Small intestine (tissue), 7 donors: ENCODE results near the gene PLPPR2. TPM values are rescaled to one million over a fixed set of nuclear protein-coding genes. Genes with fewer than 3 reads are reported as not detected.
"Not testable (repeated sequence)": the region's sequence is repeated elsewhere in the genome, so short reads cannot be mapped to it uniquely, and the experiment has no call there.

Experiments used
- DNase-seq, 2 donors: peaks; one replicate each; pipeline versions ENCODE4 v3.0.0 to v3.0.0-alpha.2; 2013
- FAIRE-seq: peaks from 2 replicates; lab custom pipeline; 2012; peaks lifted over from hg19 to GRCh38; lab: Jason Lieb, UNC
- H3K27ac ChIP-seq, 3 donors: one replicate each; pipeline ENCODE4 v1.5.1; 2013; ENCODE audit warnings: low read length in 2 of 3, mild to moderate bottlenecking in 2 of 3, control low read depth in 1 of 3, inconsistent platforms in 1 of 3, low read depth in 1 of 3, moderate library complexity in 1 of 3
- H3K27me3 ChIP-seq, 3 donors: one replicate each; pipeline ENCODE4 v1.6.1; 2013; ENCODE audit warnings: low read length in 3 of 3, inconsistent platforms in 1 of 3; ENCODE audit not compliant: control insufficient read depth in 3 of 3, insufficient read depth in 3 of 3
- H3K36me3 ChIP-seq, 3 donors: one replicate each; pipeline ENCODE4 v1.6.1; 2013; ENCODE audit warnings: low read length in 3 of 3, inconsistent platforms in 1 of 3, low read depth in 1 of 3, mild to moderate bottlenecking in 1 of 3, moderate library complexity in 1 of 3; ENCODE audit not compliant: control insufficient read depth in 3 of 3, insufficient read depth in 2 of 3
- H3K4me1 ChIP-seq, 3 donors: one replicate each; pipeline ENCODE4 v1.6.1; 2013; ENCODE audit warnings: low read length in 2 of 3, inconsistent platforms in 1 of 3, low read depth in 1 of 3, mild to moderate bottlenecking in 1 of 3, moderate library complexity in 1 of 3; ENCODE audit not compliant: control insufficient read depth in 3 of 3, insufficient read depth in 2 of 3
- H3K4me3 ChIP-seq, 3 donors: one replicate each; pipeline ENCODE4 v1.5.1; 2013; ENCODE audit warnings: low read length in 3 of 3, control low read depth in 1 of 3, inconsistent platforms in 1 of 3, low read depth in 1 of 3, mild to moderate bottlenecking in 1 of 3, moderate library complexity in 1 of 3
- H3K9me3 ChIP-seq, 2 donors: one replicate each; pipeline ENCODE4 v1.6.1; 2013; ENCODE audit warnings: low read depth in 1 of 2, low read length in 1 of 2; ENCODE audit not compliant: control insufficient read depth in 2 of 2, insufficient read depth in 1 of 2
- WGBS, 3 donors: extraction: QIAGEN DNeasy Blood & Tissue Kit; methylation state at CpG; one replicate each; pipeline ENCODE4 v1.1.7; 2013; 5-methylcytosine and 5-hydroxymethylcytosine counted together
- polyA plus RNA-seq, 4 donors: library from polyadenylated mRNA; stranded (reverse) in 3 of 4; unstranded in 1 of 4; fragments of 200-250 nt in 3 of 4; fragments of 120-200 nt in 1 of 4; gene quantifications; one replicate each; pipeline versions ENCODE4 v1.2.1 to v1.2.3, GENCODE V29; 2013
- donor health status: healthy with polysubstance abuse.
- donor health status: control.
- donor health status: control.
- donor health status: Bipolar disorder and iron deficiency.
- donor health status: healthy.

The PLPPR2 gene
- polyA plus RNA-seq, 4 donors: 3.1 to 9.7 (median 6.2) TPM

GRCh38 chr19:11404588-11405222 lies 49.5 kb downstream of the PLPPR2 start:
- peaks cover 0 to 9% (median 6%) of the 10 kb centered on the region in 3 donors for H3K27me3 ChIP-seq
- H3K36me3 ChIP-seq: no peaks in the 10 kb centered on the region
- DNase-seq (no peak), FAIRE-seq (no peak)
- WGBS, 3 donors: 49 to 58% (median 57%) methylated on average over 9 of the region's 9 CpGs
- H3K9me3 ChIP-seq: no peaks in the 10 kb centered on the region
- H3K27ac ChIP-seq: no peak overlapping the region
- H3K4me1 ChIP-seq: no peaks in the 10 kb centered on the region
- no peak overlapping the region for H3K4me3 ChIP-seq

GRCh38 chr19:11405846-11406643 lies 50.8 kb downstream of the PLPPR2 start:
- Histone ChIP-seq H3K27me3 (peaks cover 0 to 9% (median 6%) of the 10 kb centered on the region in 3 donors), H3K9me3 (no peaks in the 10 kb centered on the region), H3K4me3 (no peak overlapping the region), H3K36me3 (no peaks in the 10 kb centered on the region), H3K27ac (no peak overlapping the region), H3K4me1 (no peaks in the 10 kb centered on the region)
- FAIRE-seq (no peak), DNase-seq (no peak)
- WGBS, 3 donors: 47 to 73% (median 72%) methylated on average over 44 of the region's 44 CpGs

GRCh38 chr19:11406703-11407236 lies 51.5 kb downstream of the PLPPR2 start:
- 81 to 91% (median 84%) methylated on average over 12 of the region's 12 CpGs for WGBS, 3 donors
- not testable (repeated sequence) for H3K36me3 ChIP-seq, H3K27me3 ChIP-seq, DNase-seq, FAIRE-seq, H3K27ac ChIP-seq, H3K4me1 ChIP-seq, H3K4me3 ChIP-seq, H3K9me3 ChIP-seq

- no peak for FAIRE-seq
- WGBS, 3 donors: 80 to 87% (median 83%) methylated on average over 4 of the region's 4 CpGs
- DNase-seq: no peak
Measured at GRCh38 chr19:11408591-11408990, 53.4 kb downstream of the PLPPR2 start.

GRCh38 chr19:11410682-11411081 lies 55.5 kb downstream of the PLPPR2 start:
- DNase-seq (no peak), FAIRE-seq (no peak)
- Histone ChIP-seq H3K4me1 (no peaks in the 10 kb centered on the region), H3K4me3 (no peak overlapping the region), H3K36me3 (no peaks in the 10 kb centered on the region), H3K27ac (no peak overlapping the region), H3K27me3 (peaks cover 0 to 9% (median 6%) of the 10 kb centered on the region in 3 donors), H3K9me3 (no peaks in the 10 kb centered on the region)
- WGBS, 3 donors: 44 to 66% (median 55%) methylated on average over 8 of the region's 8 CpGs

More at GRCh38 chr19:11408591-11408990, 53.4 kb downstream of the PLPPR2 start:
- Histone ChIP-seq H3K4me3 (no peak overlapping the region), H3K27ac (no peak overlapping the region), H3K4me1 (no peaks in the 10 kb centered on the region), H3K27me3 (peaks cover 0 to 9% (median 6%) of the 10 kb centered on the region in 3 donors), H3K36me3 (no peaks in the 10 kb centered on the region), H3K9me3 (no peaks in the 10 kb centered on the region)

GRCh38 chr19:11414544-11414943 lies 59.3 kb downstream of the PLPPR2 start:
- Histone ChIP-seq H3K4me3 (no peak overlapping the region), H3K4me1 (peaks cover 0 to 6% (median 0%) of the 10 kb centered on the region in 3 donors), H3K27ac (no peak overlapping the region), H3K9me3 (no peaks in the 10 kb centered on the region), H3K27me3 (peaks cover 0 to 37% (median 4%) of the 10 kb centered on the region in 3 donors), H3K36me3 (no peaks in the 10 kb centered on the region)
- FAIRE-seq (no peak), DNase-seq (no peak)
- 90 to 97% (median 92%) methylated on average over 2 of the region's 2 CpGs for WGBS, 3 donors

Other genes with a start within 250 kb of the PLPPR2 start
- 10 to 100 TPM in 1 of 4 donors, 1 to 10 TPM in 1, under 1 TPM in 2; 0.27 to 10.9 (median 4.2) TPM for gene SPC24, start 199.7 kb upstream of the PLPPR2 start, polyA plus RNA-seq
- 10 to 100 TPM; 10.7 to 83.6 (median 45.5) TPM for gene KANK2, start 157.9 kb upstream of the PLPPR2 start, polyA plus RNA-seq
- gene ANGPTL8, start 115.8 kb upstream of the PLPPR2 start, polyA plus RNA-seq: 10 to 100 TPM in 1 of 4 donors, under 1 TPM in 1, not detected in 2; 0.16 to 13.0 TPM
- gene DOCK6, start 92.9 kb upstream of the PLPPR2 start, polyA plus RNA-seq: 10 to 100 TPM; 44.4 to 68.0 (median 51.0) TPM
- not detected for gene TSPAN16, start 59.3 kb upstream of the PLPPR2 start, polyA plus RNA-seq
- 10 to 100 TPM in 2 of 4 donors, 1 to 10 TPM in 2; 3.6 to 78.7 (median 9.3) TPM for gene RAB3D, start 15.8 kb upstream of the PLPPR2 start, polyA plus RNA-seq
- gene TMEM205, start 9.2 kb upstream of the PLPPR2 start, polyA plus RNA-seq: 100 to 1,000 TPM in 1 of 4 donors, 10 to 100 TPM in 3; 39.8 to 127 (median 86.7) TPM
- 10 to 100 TPM; 24.1 to 70.4 (median 50.3) TPM for gene CCDC159, start 8.9 kb upstream of the PLPPR2 start, polyA plus RNA-seq
- gene SWSAP1, start 19.2 kb downstream of the PLPPR2 start, polyA plus RNA-seq: 1 to 10 TPM; 3.0 to 4.0 (median 3.2) TPM
- 10 to 100 TPM in 1 of 4 donors, 1 to 10 TPM in 2, under 1 TPM in 1; 0.45 to 12.0 (median 2.0) TPM for gene EPOR, start 28.9 kb downstream of the PLPPR2 start, polyA plus RNA-seq
- 1 to 10 TPM in 3 of 4 donors, not detected in 1; 1.1 to 5.6 (median 1.5) TPM for gene RGL3, start 63.9 kb downstream of the PLPPR2 start, polyA plus RNA-seq
- under 1 TPM in 2 of 4 donors, not detected in 2; 0.25 to 0.30 TPM for gene ODAD3, start 79.7 kb downstream of the PLPPR2 start, polyA plus RNA-seq
- gene PRKCSH, start 80.2 kb downstream of the PLPPR2 start, polyA plus RNA-seq: 100 to 1,000 TPM; 118 to 453 (median 160) TPM
- 1 to 10 TPM in 1 of 4 donors, under 1 TPM in 3; 0.30 to 2.1 (median 0.63) TPM for gene ELAVL3, start 125.6 kb downstream of the PLPPR2 start, polyA plus RNA-seq
- gene ZNF653, start 150.4 kb downstream of the PLPPR2 start, polyA plus RNA-seq: 10 to 100 TPM in 2 of 4 donors, 1 to 10 TPM in 2; 7.5 to 25.1 (median 10.4) TPM
- gene ECSIT, start 173.7 kb downstream of the PLPPR2 start, polyA plus RNA-seq: 100 to 1,000 TPM in 1 of 4 donors, 10 to 100 TPM in 3; 39.9 to 106 (median 86.9) TPM
- 10 to 100 TPM in 2 of 4 donors, 1 to 10 TPM in 2; 1.1 to 44.8 (median 15.9) TPM for gene CNN1, start 183.4 kb downstream of the PLPPR2 start, polyA plus RNA-seq
- gene ELOF1, start 203.8 kb downstream of the PLPPR2 start, polyA plus RNA-seq: 10 to 100 TPM; 39.0 to 80.3 (median 53.5) TPM
- 100 to 1,000 TPM in 1 of 4 donors, 10 to 100 TPM in 3; 22.8 to 195 (median 33.3) TPM for gene ACP5, start 222.2 kb downstream of the PLPPR2 start, polyA plus RNA-seq
- 10 to 100 TPM in 1 of 4 donors, 1 to 10 TPM in 3; 3.8 to 15.7 (median 6.0) TPM for gene ZNF627, start 242.1 kb downstream of the PLPPR2 start, polyA plus RNA-seq